WTC11 (cell line): ENCODE results near the gene DENND1B. TPM values are rescaled to one million over a fixed set of nuclear protein-coding genes. Genes with fewer than 3 reads are reported as not detected.

Source experiments
- ATAC-seq: fragments of 200-7000 bp; cut with Tn5 transposase; 2 replicates; pipeline ENCODE4 v1.10.0; 2021; ENCODE audit warnings: mild to moderate bottlenecking, moderate library complexity
- CTCF ChIA-PET: fragments of 300-600 bp; sonication (Branson Sonifier 250); formaldehyde crosslinking; loops from one replicate; lab custom pipeline; 2021; ENCODE audit warnings: antibody characterized with exemption; lab: Charles Lee
- POLR2A ChIA-PET: fragments of 350-600 bp; sonication (Branson Sonifier 250); formaldehyde crosslinking; loops from one replicate; lab custom pipeline; 2021; ENCODE audit warnings: antibody characterized with exemption; lab: Charles Lee
- DNase-seq: peaks from one replicate; pipeline ENCODE4 v3.0.0; 2021; ENCODE audit warnings: low spot score
- H3K27ac Mint-ChIP-seq: 2 replicates; pipeline ENCODE4 v1.8.0; 2021; ENCODE audit warnings: mixed read lengths
- H3K27me3 Mint-ChIP-seq: 2 replicates; pipeline ENCODE4 v1.8.0; 2021; ENCODE audit warnings: low read depth, mild to moderate bottlenecking, moderate library complexity, mixed read lengths
- H3K36me3 Mint-ChIP-seq: 2 replicates; pipeline ENCODE4 v1.8.0; 2021; ENCODE audit warnings: mixed read lengths
- H3K4me1 Mint-ChIP-seq: 2 replicates; pipeline ENCODE4 v1.8.0; 2022; ENCODE audit warnings: mixed read lengths
- H3K4me3 Mint-ChIP-seq: 2 replicates; pipeline ENCODE4 v1.8.0; 2021; ENCODE audit warnings: mild to moderate bottlenecking, moderate library complexity, mixed read lengths
- H3K9me3 Mint-ChIP-seq: 2 replicates; pipeline ENCODE4 v1.8.0; 2021; ENCODE audit warnings: mixed read lengths
- CREM ChIP-seq: sonication (generic); formaldehyde crosslinking; IDR thresholded peaks from 2 replicates; pipeline ENCODE4 v1.8.1; 2022; ENCODE audit warnings: mild to moderate bottlenecking, missing genetic modification reagents, moderate library complexity
- FOXK1 ChIP-seq: sonication (generic); formaldehyde crosslinking; IDR thresholded peaks from 2 replicates; pipeline ENCODE4 v1.8.0; 2022; ENCODE audit warnings: mild to moderate bottlenecking, moderate library complexity, missing genetic modification reagents
- TP53 ChIP-seq: sonication (generic); formaldehyde crosslinking; IDR thresholded peaks from 2 replicates; pipeline ENCODE4 v1.8.1; 2023; ENCODE audit warnings: mild to moderate bottlenecking, missing genetic modification reagents
- ZNF232 ChIP-seq: sonication (generic); formaldehyde crosslinking; IDR thresholded peaks from 2 replicates; pipeline ENCODE4 v1.8.0; 2022; ENCODE audit warnings: mild to moderate bottlenecking, missing genetic modification reagents
- total RNA-seq: library from RNA; stranded (reverse); gene quantifications from 3 replicates; pipeline ENCODE4 v1.2.3, GENCODE V29; 2021
- TF ChIP-seq, protein P1 (sequence below): fragments of 250-450 bp; sonication (Bioruptor Pico); IDR thresholded peaks from 2 replicates; pipeline ENCODE4 v1.9.0; 2021; ENCODE audit warnings: mild to moderate bottlenecking, borderline replicate concordance
- TF ChIP-seq, protein P2 (sequence below): sonication (generic); formaldehyde crosslinking; IDR thresholded peaks from 2 replicates; pipeline ENCODE4 v1.8.0; 2023; ENCODE audit warnings: missing genetic modification reagents
- TF ChIP-seq, protein P3 (sequence below): sonication (generic); formaldehyde crosslinking; IDR thresholded peaks from 2 replicates; pipeline ENCODE4 v1.8.1; 2023; ENCODE audit warnings: mild to moderate bottlenecking, missing genetic modification reagents, moderate library complexity
- TF ChIP-seq, protein P4 (sequence below): sonication (generic); formaldehyde crosslinking; IDR thresholded peaks from 2 replicates; pipeline ENCODE4 v1.8.1; 2022; ENCODE audit warnings: mild to moderate bottlenecking, moderate library complexity, missing genetic modification reagents
- TF ChIP-seq, protein P5 (sequence below): sonication (generic); formaldehyde crosslinking; IDR thresholded peaks from 2 replicates; pipeline ENCODE4 v1.8.0; 2023; ENCODE audit warnings: missing genetic modification reagents, mild to moderate bottlenecking, borderline replicate concordance

The DENND1B gene
- total RNA-seq, 1 experiment from 2014 or later = 4.3 TPM

DNA sequence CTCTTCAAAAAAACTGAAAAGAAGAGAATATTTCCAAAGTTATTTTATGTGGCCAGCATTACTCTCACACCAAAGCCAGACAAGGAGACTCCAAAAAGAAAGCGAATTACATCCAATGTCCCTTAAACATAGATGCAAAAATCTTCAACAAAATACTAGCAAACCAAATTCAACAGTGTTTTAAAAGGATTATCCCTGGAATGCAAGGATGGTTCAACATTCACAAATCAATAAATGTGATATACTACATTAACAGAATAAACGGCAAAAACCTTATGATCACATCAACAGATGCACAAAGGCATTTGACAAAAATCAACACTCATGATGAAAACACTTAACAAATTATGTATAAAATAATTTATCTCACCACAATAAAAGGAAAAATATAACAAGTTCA, 207.8 kb downstream of the DENND1B start (continued):
- TF ChIP-seq, protein P1, sequence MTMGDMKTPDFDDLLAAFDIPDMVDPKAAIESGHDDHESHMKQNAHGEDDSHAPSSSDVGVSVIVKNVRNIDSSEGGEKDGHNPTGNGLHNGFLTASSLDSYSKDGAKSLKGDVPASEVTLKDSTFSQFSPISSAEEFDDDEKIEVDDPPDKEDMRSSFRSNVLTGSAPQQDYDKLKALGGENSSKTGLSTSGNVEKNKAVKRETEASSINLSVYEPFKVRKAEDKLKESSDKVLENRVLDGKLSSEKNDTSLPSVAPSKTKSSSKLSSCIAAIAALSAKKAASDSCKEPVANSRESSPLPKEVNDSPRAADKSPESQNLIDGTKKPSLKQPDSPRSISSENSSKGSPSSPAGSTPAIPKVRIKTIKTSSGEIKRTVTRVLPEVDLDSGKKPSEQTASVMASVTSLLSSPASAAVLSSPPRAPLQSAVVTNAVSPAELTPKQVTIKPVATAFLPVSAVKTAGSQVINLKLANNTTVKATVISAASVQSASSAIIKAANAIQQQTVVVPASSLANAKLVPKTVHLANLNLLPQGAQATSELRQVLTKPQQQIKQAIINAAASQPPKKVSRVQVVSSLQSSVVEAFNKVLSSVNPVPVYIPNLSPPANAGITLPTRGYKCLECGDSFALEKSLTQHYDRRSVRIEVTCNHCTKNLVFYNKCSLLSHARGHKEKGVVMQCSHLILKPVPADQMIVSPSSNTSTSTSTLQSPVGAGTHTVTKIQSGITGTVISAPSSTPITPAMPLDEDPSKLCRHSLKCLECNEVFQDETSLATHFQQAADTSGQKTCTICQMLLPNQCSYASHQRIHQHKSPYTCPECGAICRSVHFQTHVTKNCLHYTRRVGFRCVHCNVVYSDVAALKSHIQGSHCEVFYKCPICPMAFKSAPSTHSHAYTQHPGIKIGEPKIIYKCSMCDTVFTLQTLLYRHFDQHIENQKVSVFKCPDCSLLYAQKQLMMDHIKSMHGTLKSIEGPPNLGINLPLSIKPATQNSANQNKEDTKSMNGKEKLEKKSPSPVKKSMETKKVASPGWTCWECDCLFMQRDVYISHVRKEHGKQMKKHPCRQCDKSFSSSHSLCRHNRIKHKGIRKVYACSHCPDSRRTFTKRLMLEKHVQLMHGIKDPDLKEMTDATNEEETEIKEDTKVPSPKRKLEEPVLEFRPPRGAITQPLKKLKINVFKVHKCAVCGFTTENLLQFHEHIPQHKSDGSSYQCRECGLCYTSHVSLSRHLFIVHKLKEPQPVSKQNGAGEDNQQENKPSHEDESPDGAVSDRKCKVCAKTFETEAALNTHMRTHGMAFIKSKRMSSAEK (CRISPR knock-in tag) = no peak
- TF ChIP-seq, protein P2, sequence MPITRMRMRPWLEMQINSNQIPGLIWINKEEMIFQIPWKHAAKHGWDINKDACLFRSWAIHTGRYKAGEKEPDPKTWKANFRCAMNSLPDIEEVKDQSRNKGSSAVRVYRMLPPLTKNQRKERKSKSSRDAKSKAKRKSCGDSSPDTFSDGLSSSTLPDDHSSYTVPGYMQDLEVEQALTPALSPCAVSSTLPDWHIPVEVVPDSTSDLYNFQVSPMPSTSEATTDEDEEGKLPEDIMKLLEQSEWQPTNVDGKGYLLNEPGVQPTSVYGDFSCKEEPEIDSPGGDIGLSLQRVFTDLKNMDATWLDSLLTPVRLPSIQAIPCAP (CRISPR knock-in tag) = no peak

DNA sequence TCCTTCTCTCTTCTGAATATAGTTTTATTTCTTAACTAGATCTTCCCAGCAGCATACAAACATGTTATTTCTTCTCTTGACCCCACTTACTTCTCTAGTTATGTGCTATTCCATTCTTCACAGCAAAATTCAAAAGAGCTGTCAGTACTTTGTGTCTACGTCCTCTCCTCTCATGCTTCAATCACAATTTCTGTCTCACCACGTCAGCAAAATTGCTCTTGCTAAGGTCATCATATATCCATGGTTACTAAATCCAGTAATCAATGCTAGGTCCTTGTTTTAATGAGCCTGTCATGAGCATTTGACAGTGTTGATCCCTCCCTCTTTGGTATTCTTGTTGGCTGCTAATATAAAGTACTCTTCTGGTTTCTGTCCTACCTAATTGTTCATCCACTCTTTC, 214.2 kb downstream of the DENND1B start:
- ChIA-PET CTCF (no interaction called here), POLR2A (no interaction called here)
- Mint-ChIP-seq H3K27me3 (no peaks in the 10 kb centered on the region), H3K4me3 (no peak overlapping the region), H3K9me3 (no peaks in the 10 kb centered on the region), H3K4me1 (no peaks in the 10 kb centered on the region), H3K36me3 (no peaks in the 10 kb centered on the region)
- no peak for DNase-seq
- TF ChIP-seq CREM (CRISPR knock-in tag) (no peak), TP53 (no peak), ZNF232 (CRISPR knock-in tag) (no peak)
- TF ChIP-seq, protein P3, sequence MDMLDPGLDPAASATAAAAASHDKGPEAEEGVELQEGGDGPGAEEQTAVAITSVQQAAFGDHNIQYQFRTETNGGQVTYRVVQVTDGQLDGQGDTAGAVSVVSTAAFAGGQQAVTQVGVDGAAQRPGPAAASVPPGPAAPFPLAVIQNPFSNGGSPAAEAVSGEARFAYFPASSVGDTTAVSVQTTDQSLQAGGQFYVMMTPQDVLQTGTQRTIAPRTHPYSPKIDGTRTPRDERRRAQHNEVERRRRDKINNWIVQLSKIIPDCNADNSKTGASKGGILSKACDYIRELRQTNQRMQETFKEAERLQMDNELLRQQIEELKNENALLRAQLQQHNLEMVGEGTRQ (CRISPR knock-in tag) = no peak
- TF ChIP-seq, protein P4, sequence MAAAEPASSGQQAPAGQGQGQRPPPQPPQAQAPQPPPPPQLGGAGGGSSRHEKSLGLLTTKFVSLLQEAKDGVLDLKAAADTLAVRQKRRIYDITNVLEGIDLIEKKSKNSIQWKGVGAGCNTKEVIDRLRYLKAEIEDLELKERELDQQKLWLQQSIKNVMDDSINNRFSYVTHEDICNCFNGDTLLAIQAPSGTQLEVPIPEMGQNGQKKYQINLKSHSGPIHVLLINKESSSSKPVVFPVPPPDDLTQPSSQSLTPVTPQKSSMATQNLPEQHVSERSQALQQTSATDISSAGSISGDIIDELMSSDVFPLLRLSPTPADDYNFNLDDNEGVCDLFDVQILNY = no peak
- TF ChIP-seq, all 79 proteins: peak for 0
- ATAC-seq = no peak
- H3K27ac Mint-ChIP-seq = no peak overlapping the region

DNA sequence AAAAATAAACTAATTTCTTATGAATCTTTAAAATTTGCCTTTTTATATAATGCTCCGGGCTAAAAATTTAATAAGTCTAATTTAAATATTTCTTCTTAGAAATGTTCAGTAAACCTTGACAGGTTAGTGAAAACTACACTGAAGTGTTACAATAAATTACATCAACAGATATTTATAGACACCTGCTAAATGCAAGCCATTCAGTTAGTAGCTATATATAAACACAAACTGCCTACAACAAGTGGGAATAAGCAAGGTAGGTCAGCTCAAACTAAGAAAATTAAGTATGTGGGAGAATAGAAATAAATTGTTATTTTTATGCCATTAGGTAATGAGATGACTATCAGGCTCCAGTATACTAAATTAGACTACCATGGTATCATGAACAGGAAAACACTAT, 215.6 kb downstream of the DENND1B start:
- H3K4me1 Mint-ChIP-seq = no peaks in the 10 kb centered on the region
- no peaks in the 10 kb centered on the region for H3K36me3 Mint-ChIP-seq
- POLR2A ChIA-PET = no interaction called here
- no peak overlapping the region for H3K27ac Mint-ChIP-seq
- CTCF ChIA-PET = no interaction called here
- H3K4me3 Mint-ChIP-seq = no peak overlapping the region
- ATAC-seq (no peak), DNase-seq (no peak)
- TF ChIP-seq, protein P5, sequence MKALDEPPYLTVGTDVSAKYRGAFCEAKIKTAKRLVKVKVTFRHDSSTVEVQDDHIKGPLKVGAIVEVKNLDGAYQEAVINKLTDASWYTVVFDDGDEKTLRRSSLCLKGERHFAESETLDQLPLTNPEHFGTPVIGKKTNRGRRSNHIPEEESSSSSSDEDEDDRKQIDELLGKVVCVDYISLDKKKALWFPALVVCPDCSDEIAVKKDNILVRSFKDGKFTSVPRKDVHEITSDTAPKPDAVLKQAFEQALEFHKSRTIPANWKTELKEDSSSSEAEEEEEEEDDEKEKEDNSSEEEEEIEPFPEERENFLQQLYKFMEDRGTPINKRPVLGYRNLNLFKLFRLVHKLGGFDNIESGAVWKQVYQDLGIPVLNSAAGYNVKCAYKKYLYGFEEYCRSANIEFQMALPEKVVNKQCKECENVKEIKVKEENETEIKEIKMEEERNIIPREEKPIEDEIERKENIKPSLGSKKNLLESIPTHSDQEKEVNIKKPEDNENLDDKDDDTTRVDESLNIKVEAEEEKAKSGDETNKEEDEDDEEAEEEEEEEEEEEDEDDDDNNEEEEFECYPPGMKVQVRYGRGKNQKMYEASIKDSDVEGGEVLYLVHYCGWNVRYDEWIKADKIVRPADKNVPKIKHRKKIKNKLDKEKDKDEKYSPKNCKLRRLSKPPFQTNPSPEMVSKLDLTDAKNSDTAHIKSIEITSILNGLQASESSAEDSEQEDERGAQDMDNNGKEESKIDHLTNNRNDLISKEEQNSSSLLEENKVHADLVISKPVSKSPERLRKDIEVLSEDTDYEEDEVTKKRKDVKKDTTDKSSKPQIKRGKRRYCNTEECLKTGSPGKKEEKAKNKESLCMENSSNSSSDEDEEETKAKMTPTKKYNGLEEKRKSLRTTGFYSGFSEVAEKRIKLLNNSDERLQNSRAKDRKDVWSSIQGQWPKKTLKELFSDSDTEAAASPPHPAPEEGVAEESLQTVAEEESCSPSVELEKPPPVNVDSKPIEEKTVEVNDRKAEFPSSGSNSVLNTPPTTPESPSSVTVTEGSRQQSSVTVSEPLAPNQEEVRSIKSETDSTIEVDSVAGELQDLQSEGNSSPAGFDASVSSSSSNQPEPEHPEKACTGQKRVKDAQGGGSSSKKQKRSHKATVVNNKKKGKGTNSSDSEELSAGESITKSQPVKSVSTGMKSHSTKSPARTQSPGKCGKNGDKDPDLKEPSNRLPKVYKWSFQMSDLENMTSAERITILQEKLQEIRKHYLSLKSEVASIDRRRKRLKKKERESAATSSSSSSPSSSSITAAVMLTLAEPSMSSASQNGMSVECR (CRISPR knock-in tag) = no peak
- no peaks in the 10 kb centered on the region for H3K27me3 Mint-ChIP-seq
- H3K9me3 Mint-ChIP-seq = no peaks in the 10 kb centered on the region

DNA sequence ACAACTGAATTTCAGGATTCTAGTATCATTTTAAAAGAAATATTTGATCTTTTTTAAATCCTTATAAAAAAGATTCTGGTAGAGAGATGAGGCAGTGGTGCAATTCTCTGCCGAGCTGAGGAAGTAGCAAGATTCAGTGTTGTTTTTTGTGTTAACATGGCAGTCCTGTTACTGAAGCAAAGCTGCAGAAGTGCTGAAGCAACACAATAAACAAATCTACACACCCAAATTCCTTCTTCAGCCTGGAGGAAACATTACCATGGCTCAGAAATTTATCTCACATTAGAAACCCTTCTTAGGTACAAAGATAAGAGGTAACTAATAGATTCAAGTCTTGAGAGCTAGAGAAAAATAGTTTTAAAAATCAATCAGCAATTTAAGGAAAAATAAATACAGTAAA, 216.0 kb downstream of the DENND1B start:
- TF ChIP-seq FOXK1 (CRISPR knock-in tag) = no peak
- TF ChIP-seq, protein P4 = no peak
- ChIA-PET POLR2A (no interaction called here), CTCF (no interaction called here)
- DNase-seq (no peak), ATAC-seq (no peak)
- Mint-ChIP-seq H3K4me3 (no peak overlapping the region), H3K27me3 (no peaks in the 10 kb centered on the region), H3K4me1 (no peaks in the 10 kb centered on the region), H3K36me3 (no peaks in the 10 kb centered on the region), H3K9me3 (no peaks in the 10 kb centered on the region), H3K27ac (no peak overlapping the region)
